Measurements from ENCODE around the gene DGKZ. TPM values are rescaled to one million over a fixed set of nuclear protein-coding genes. Genes with fewer than 3 reads are reported as not detected.

DGKZ gene
- total and polyA plus RNA-seq, 10 of the 15 experiments (the other 5 are each of a cell fraction or from before 2014, with no cell fraction given): 0.50 to 78.4 (median 39.5) TPM

DNA sequence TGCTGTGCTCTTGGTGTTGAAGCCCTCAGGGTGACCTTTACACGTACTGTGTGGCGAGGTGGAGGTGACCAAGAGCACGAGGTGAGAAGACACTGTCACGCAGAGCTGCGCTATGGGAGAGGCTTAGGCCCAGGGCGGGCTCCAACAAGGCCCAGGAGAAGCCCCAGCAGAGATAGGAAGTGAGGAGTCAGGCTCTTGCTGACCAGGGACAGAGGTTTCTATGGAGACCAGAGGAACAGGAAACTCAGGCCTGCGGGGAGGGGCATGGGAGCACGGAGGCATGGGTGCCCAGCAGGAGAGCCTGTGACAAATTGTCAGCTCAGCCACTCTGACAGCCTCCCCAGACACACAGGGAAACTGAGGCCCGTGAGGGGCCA lies 15.8 kb downstream of the DGKZ start:
- Histone ChIP-seq H3K79me2 (ENCODE audit: control insufficient read depth, insufficient read depth, low read length) (peaks cover 27% of the 10 kb centered on the region), H3K4me1 (ENCODE audit: control insufficient read depth, insufficient read depth, low read length) (peaks cover 20% of the 10 kb centered on the region)

More for the DNA sequence above, 15.8 kb downstream of the DGKZ start:
- no TSS peak for BruUV-seq (replicated peaks)
- Histone ChIP-seq H3K4me3 (no peak overlapping the region), H3K27ac (ENCODE audit: control insufficient read depth, insufficient read depth) (peak overlapping the region; percentile 8; the same call in 1 of the 2 replicates), H3K36me3 (ENCODE audit: control insufficient read depth in 2 of 2, insufficient read depth in 2 of 2, low read length in 1 of 2) (peaks cover 4 to 10% of the 10 kb centered on the region in 2 experiments; a peak in 3 of 4 replicates), H3K9ac (ENCODE audit: control insufficient read depth, insufficient read depth, low read length) (no peak overlapping the region), H2AFZ (ENCODE audit: control insufficient read depth, low read depth, low read length) (no peak overlapping the region), H3K27me3 (replicated peaks in 1 of 2; ENCODE audit: control insufficient read depth in 2 of 2, insufficient read depth in 2 of 2, low read length in 1 of 2) (no peaks in the 10 kb centered on the region), H3K9me3 (replicated peaks; ENCODE audit: control insufficient read depth, insufficient read depth, low read length) (no peaks in the 10 kb centered on the region), H4K20me1 (ENCODE audit: control insufficient read depth, insufficient read depth) (no peaks in the 10 kb centered on the region), H3K4me2 (ENCODE audit: control insufficient read depth, insufficient read depth) (peak overlapping the region; percentile 34; the same call in 1 of the 2 replicates)
- SMC1A ChIA-PET (ENCODE audit: uncharacterized antibody, unreplicated experiment): interaction anchor here (6.0 kb wide), 1 partner anchor 12 kb away, joined by 70 read pairs; no protein-coding TSS in a partner anchor
- in situ Hi-C loops (cut with MboI): no loop called here
- WGBS (ENCODE audit: insufficient coverage, insufficient replicate concordance, low lambda C conversion rate, missing lambda C conversion rate): 75% methylated on average over 9 of the region's 9 CpGs
- no peak for ATAC-seq
- POLR2A ChIA-PET: interaction anchor here (3.2 kb wide), 1 partner anchor 14 kb away, joined by 32 read pairs; the partner anchor contains the start of gene DGKZ
- TF ChIP-seq RB1 (IDR thresholded peaks at IDR 0.05; ENCODE audit: borderline replicate concordance): no peak
- no peak for TF ChIP-seq GATAD2B (conservative IDR thresholded peaks at IDR 0.05; ENCODE audit: low read depth)
- no peak for TF ChIP-seq IRF4 (IDR thresholded peaks at IDR 0.05; ENCODE audit: low read depth, low read length)
- TF ChIP-seq, protein P1, sequence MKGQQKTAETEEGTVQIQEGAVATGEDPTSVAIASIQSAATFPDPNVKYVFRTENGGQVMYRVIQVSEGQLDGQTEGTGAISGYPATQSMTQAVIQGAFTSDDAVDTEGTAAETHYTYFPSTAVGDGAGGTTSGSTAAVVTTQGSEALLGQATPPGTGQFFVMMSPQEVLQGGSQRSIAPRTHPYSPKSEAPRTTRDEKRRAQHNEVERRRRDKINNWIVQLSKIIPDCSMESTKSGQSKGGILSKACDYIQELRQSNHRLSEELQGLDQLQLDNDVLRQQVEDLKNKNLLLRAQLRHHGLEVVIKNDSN (IDR thresholded peaks at IDR 0.05; ENCODE audit: borderline replicate concordance, extremely low read length, insufficient read depth, low read depth, low read length): no peak
- TF ChIP-seq SIN3A (IDR thresholded peaks at IDR 0.05; ENCODE audit: low read depth, low read length): no peak
- no peak for TF ChIP-seq FOS (IDR thresholded peaks at IDR 0.05; ENCODE audit: borderline replicate concordance, extremely low read depth, insufficient read length)
- TF ChIP-seq FOXK2 (IDR thresholded peaks at IDR 0.05): no peak
- TF ChIP-seq SMAD5 (IDR thresholded peaks at IDR 0.05; ENCODE audit: low read depth): no peak
- TF ChIP-seq RELB (IDR thresholded peaks at IDR 0.05; ENCODE audit: low read depth): no peak
- TF ChIP-seq ZBED1 (IDR thresholded peaks at IDR 0.05; ENCODE audit: borderline replicate concordance): no peak
- no peak for TF ChIP-seq STAT1 (conservative IDR thresholded peaks at IDR 0.05)
- TF ChIP-seq CREB1 (IDR thresholded peaks at IDR 0.05; ENCODE audit: low read depth): no peak
- no peak for TF ChIP-seq HDAC6 (IDR thresholded peaks at IDR 0.05; ENCODE audit: unreplicated experiment)
- TF ChIP-seq, protein P2, sequence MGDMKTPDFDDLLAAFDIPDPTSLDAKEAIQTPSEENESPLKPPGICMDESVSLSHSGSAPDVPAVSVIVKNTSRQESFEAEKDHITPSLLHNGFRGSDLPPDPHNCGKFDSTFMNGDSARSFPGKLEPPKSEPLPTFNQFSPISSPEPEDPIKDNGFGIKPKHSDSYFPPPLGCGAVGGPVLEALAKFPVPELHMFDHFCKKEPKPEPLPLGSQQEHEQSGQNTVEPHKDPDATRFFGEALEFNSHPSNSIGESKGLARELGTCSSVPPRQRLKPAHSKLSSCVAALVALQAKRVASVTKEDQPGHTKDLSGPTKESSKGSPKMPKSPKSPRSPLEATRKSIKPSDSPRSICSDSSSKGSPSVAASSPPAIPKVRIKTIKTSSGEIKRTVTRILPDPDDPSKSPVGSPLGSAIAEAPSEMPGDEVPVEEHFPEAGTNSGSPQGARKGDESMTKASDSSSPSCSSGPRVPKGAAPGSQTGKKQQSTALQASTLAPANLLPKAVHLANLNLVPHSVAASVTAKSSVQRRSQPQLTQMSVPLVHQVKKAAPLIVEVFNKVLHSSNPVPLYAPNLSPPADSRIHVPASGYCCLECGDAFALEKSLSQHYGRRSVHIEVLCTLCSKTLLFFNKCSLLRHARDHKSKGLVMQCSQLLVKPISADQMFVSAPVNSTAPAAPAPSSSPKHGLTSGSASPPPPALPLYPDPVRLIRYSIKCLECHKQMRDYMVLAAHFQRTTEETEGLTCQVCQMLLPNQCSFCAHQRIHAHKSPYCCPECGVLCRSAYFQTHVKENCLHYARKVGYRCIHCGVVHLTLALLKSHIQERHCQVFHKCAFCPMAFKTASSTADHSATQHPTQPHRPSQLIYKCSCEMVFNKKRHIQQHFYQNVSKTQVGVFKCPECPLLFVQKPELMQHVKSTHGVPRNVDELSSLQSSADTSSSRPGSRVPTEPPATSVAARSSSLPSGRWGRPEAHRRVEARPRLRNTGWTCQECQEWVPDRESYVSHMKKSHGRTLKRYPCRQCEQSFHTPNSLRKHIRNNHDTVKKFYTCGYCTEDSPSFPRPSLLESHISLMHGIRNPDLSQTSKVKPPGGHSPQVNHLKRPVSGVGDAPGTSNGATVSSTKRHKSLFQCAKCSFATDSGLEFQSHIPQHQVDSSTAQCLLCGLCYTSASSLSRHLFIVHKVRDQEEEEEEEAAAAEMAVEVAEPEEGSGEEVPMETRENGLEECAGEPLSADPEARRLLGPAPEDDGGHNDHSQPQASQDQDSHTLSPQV (IDR thresholded peaks at IDR 0.05): no peak
- no peak for TF ChIP-seq JUNB (IDR thresholded peaks at IDR 0.05)
- DNase-seq (ENCODE audit: low read depth, low spot score): no peak
- RAD21 ChIA-PET (ENCODE audit: unreplicated experiment): interaction anchor here (0.9 kb wide), 1 partner anchor 18 kb away, joined by 4 read pairs; no protein-coding TSS in a partner anchor
- intact Hi-C loops (cut with micrococcal nuclease; ENCODE audit: unreplicated experiment): no loop called here
- CTCF ChIA-PET: interaction anchor here (1.1 to 15.2 kb wide), 2 partner anchors 11 to 26 kb away, joined by 4 to 423 read pairs; partner anchors contain the start of gene DGKZ
- FAIRE-seq: no peak

Data from GM12878 (cell line).